Thyroid gland (tissue), 4 donors: Measurements from ENCODE around the gene RNASET2.

Source experiments
- POLR2A ChIP-seq, 2 donors: fragments of 450-650 bp; IDR thresholded peaks; one replicate each; pipeline ENCODE4 v1.6.1; 2017; ENCODE audit warnings: antibody characterized with exemption in 2 of 2, mild to moderate bottlenecking in 2 of 2, moderate library complexity in 1 of 2
- TF ChIP-seq, protein P1 (sequence below), 6 experiments: fragments of 200-600 bp in 3 of 6; fragments of 450-650 bp in 3 of 6; sonication (generic) in 3 of 6; IDR thresholded peaks; one replicate each; pipeline ENCODE4 v1.5.1; 2016 to 2019; ENCODE audit warnings: antibody characterized with exemption in 6 of 6, mild to moderate bottlenecking in 2 of 6, inconsistent platforms in 1 of 6, moderate library complexity in 1 of 6

GRCh38 chr6:166900956-166901607, 55.3 kb downstream of the RNASET2 start:
- TF ChIP-seq, protein P1, sequence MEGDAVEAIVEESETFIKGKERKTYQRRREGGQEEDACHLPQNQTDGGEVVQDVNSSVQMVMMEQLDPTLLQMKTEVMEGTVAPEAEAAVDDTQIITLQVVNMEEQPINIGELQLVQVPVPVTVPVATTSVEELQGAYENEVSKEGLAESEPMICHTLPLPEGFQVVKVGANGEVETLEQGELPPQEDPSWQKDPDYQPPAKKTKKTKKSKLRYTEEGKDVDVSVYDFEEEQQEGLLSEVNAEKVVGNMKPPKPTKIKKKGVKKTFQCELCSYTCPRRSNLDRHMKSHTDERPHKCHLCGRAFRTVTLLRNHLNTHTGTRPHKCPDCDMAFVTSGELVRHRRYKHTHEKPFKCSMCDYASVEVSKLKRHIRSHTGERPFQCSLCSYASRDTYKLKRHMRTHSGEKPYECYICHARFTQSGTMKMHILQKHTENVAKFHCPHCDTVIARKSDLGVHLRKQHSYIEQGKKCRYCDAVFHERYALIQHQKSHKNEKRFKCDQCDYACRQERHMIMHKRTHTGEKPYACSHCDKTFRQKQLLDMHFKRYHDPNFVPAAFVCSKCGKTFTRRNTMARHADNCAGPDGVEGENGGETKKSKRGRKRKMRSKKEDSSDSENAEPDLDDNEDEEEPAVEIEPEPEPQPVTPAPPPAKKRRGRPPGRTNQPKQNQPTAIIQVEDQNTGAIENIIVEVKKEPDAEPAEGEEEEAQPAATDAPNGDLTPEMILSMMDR (IDR thresholded peaks at IDR 0.05), result no peak
- no peak for TF ChIP-seq POLR2A (IDR thresholded peaks at IDR 0.05)
